Activated naive CD4-positive, alpha-beta T cell treated with anti-CD3 and anti-CD28 coated beads for 36 hours (primary cell): ENCODE measurements around the gene NOM1. TPM values are rescaled to one million over a fixed set of nuclear protein-coding genes. Genes with fewer than 3 reads are reported as not detected.

ENCODE experiments used
- CTCF ChIA-PET: fragments of 350-600 bp; sonication (Branson Sonifier 250); formaldehyde crosslinking; loops from one replicate; lab custom pipeline; 2021; ENCODE audit warnings: antibody characterized with exemption; lab: Charles Lee
- DNase-seq: peaks from one replicate; pipeline ENCODE4 v3.0.0-alpha.2; 2020
- H3K27ac Mint-ChIP-seq: one replicate; pipeline ENCODE4 v1.8.0; 2021; ENCODE audit warnings: mild to moderate bottlenecking, mixed read lengths
- H3K27me3 Mint-ChIP-seq: one replicate; pipeline ENCODE4 v1.8.0; 2021; ENCODE audit warnings: low read depth, mixed read lengths
- H3K36me3 Mint-ChIP-seq: one replicate; pipeline ENCODE4 v1.8.0; 2021; ENCODE audit warnings: low read depth, mixed read lengths
- H3K4me1 Mint-ChIP-seq: one replicate; pipeline ENCODE4 v1.8.0; 2021; ENCODE audit warnings: low read depth, mixed read lengths
- H3K4me3 Mint-ChIP-seq: one replicate; pipeline ENCODE4 v1.8.0; 2021; ENCODE audit warnings: mild to moderate bottlenecking, moderate library complexity, mixed read lengths
- H3K9me3 Mint-ChIP-seq: one replicate; pipeline ENCODE4 v1.8.0; 2021; ENCODE audit warnings: mixed read lengths
- intact Hi-C: fragments of 100-400 bp; cut with micrococcal nuclease; formaldehyde crosslinking; loops from one replicate; pipeline ENCODE4 v1.15.1; 2023
- total RNA-seq, 2 experiments: library from RNA; stranded (reverse); gene quantifications; one replicate each; pipeline ENCODE4 v1.2.3, GENCODE V29; 2021

NOM1 gene
- total RNA-seq, 2 experiments from 2014 or later: 26.0 to 28.3 TPM

DNA sequence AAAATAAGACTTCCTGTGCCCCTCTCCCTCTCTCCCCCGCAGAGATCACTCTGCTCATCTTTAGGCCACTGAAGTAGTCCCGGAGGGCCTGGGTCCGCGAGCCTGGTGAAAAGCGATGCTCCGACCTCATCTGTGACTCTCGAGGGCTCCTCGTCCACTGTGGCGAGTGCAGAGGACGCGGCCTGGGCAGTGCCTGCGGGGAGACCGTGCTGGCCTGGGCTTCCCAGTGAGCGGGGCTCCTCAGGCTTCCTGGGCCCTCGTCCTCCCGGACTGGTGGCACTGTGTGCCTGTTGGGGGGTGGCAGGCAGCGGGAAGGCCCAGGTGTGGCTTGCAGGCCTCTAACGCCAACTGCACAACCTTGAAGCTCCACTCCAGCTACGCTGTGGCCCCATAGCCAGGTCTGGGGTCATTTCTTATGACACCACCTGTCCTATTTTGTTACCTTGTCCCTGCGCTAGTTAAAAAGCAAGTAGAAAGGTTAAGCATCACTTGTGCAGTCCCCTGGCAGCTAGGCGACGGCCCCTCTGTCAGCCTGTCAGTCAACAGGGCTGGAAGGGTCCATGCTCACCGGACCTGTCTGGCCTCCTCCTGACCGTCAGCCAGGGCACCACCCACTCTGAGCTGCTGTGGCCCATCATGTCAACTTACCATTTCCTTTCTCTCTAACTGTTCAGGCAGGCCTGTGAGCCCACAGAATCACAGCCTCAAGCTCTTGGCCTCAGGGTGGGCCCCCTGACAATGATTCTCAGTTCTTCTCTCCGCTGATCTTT, 40.4 kb downstream of the NOM1 start:
- intact Hi-C loops: no loop called here
- Mint-ChIP-seq H3K4me3 (no peak overlapping the region), H3K27ac (no peak overlapping the region), H3K27me3 (peaks cover 7% of the 10 kb centered on the region), H3K4me1 (no peaks in the 10 kb centered on the region), H3K36me3 (no peaks in the 10 kb centered on the region), H3K9me3 (no peaks in the 10 kb centered on the region)
- CTCF ChIA-PET: interaction anchor here (0.6 to 1.1 kb wide), 4 partner anchors 10 to 72 kb away, joined by 3 to 4 read pairs (median 3); no protein-coding TSS in a partner anchor
- DNase-seq: no peak

- Mint-ChIP-seq H3K9me3 (no peaks in the 10 kb centered on the region), H3K4me1 (no peaks in the 10 kb centered on the region), H3K27me3 (peaks cover 29% of the 10 kb centered on the region), H3K27ac (no peak overlapping the region), H3K4me3 (no peak overlapping the region), H3K36me3 (no peaks in the 10 kb centered on the region)
- intact Hi-C loops: no loop called here
- no peak for DNase-seq
- CTCF ChIA-PET: no interaction called here
These were observed 43.8 kb downstream of the NOM1 start for GRCh38 chr7:156993021-156993924.

DNA sequence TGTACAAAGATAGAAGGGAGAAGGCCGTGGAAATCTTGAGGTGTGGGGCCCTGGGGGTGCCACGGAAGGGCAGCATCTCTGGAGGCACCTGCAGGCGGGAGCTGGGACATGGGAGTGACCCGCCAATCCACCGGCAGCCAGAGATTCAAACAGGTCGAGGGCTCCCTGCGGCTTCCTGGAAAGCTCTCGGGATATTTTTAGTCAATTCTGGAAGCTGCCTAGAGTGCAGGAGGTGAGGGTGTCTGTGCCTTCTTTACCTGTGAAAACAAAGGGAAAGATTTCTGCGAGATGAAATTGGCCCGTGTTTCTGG, 44.4 kb downstream of the NOM1 start:
- H3K27me3 Mint-ChIP-seq: peaks cover 34% of the 10 kb centered on the region
- no peak overlapping the region for H3K27ac Mint-ChIP-seq
- H3K9me3 Mint-ChIP-seq: no peaks in the 10 kb centered on the region
- no peaks in the 10 kb centered on the region for H3K4me1 Mint-ChIP-seq
- DNase-seq: no peak
- CTCF ChIA-PET: interaction anchor here (0.7 kb wide), 1 partner anchor 226 kb away, joined by 3 read pairs; no protein-coding TSS in a partner anchor
- intact Hi-C loops: no loop called here
- H3K4me3 Mint-ChIP-seq: no peak overlapping the region
- H3K36me3 Mint-ChIP-seq: no peaks in the 10 kb centered on the region

DNA sequence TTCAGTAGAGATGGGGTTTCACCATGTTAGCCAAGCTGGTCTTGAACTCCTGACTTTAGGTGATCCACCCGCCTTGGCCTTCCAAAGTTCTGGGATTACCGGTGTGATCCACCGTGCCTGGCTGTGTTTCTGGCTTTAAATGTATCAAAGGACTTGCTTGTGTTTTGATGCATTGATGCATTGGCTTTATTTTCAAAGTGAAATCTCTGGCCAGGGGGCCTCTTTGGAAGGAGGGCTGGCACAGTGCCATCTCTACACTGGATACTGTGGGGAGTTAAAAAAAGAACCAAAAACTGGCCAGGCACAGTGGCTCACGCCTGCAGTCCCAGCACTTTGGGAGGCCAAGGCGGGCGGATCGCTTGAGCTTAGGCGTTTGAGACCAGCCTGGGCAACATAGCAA, 44.9 kb downstream of the NOM1 start:
- CTCF ChIA-PET: interaction anchor here (0.7 kb wide), 1 partner anchor 226 kb away, joined by 3 read pairs; no protein-coding TSS in a partner anchor
- H3K27ac Mint-ChIP-seq: no peak overlapping the region
- peaks cover 38% of the 10 kb centered on the region for H3K27me3 Mint-ChIP-seq
- intact Hi-C loops: no loop called here
- H3K4me3 Mint-ChIP-seq: no peak overlapping the region
- no peak for DNase-seq
- H3K36me3 Mint-ChIP-seq: no peaks in the 10 kb centered on the region
- no peaks in the 10 kb centered on the region for H3K4me1 Mint-ChIP-seq
- no peaks in the 10 kb centered on the region for H3K9me3 Mint-ChIP-seq

- no peaks in the 10 kb centered on the region for H3K9me3 Mint-ChIP-seq
- no peaks in the 10 kb centered on the region for H3K36me3 Mint-ChIP-seq
- H3K4me1 Mint-ChIP-seq: peaks cover 19% of the 10 kb centered on the region
- CTCF ChIA-PET: interaction anchor here (0.7 kb wide), 1 partner anchor 44 kb away, joined by 3 read pairs; no protein-coding TSS in a partner anchor
- peak overlapping the region; percentile 52 for H3K4me3 Mint-ChIP-seq
- H3K27me3 Mint-ChIP-seq: peaks cover 62% of the 10 kb centered on the region
- H3K27ac Mint-ChIP-seq: no peak overlapping the region
- intact Hi-C loops: no loop called here
- DNase-seq: no peak
These were observed 49.8 kb downstream of the NOM1 start for GRCh38 chr7:156998988-156999957.

DNA sequence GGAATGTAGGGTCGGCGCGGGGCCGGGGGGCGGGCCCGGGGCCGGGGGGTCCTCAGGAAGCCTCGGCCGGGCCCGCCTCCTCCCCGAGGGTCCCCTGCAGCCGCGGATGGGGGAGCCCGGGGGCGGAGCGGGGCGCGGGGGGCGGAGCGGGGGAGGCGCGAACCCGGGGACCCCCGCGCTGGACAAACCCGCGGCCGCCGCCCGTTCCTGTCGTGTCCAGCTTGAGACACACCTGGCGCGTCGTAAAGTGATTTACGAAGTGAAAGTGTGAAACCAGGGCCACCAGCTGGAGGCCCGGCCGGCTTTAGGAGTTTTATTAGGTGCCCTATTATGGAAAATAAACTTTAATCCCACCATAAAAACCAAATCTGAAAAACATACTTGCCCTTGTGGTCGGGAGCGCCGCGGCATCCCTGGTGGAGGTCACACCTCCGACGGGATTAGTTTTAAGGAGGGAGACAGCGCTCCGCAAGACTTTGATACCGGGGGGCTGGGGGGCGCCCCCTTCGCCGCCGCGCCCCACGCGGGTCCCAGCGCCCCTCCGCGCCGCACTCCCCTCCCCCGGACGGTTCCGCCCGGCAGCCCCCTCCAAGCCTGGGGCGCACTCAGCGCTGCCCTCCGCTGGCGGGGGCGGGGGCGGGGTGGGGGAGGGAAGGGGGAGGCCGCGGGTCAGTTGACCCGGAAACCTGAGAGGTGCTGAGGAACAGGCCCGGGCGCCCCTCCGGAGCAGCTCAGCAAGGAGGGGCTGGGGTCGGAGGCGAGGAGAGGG, 50.6 kb downstream of the NOM1 start:
- Mint-ChIP-seq H3K9me3 (no peaks in the 10 kb centered on the region), H3K36me3 (no peaks in the 10 kb centered on the region), H3K27ac (no peak overlapping the region), H3K4me3 (peak overlapping the region; percentile 68), H3K27me3 (peaks cover 71% of the 10 kb centered on the region), H3K4me1 (peaks cover 28% of the 10 kb centered on the region)
- intact Hi-C loops: loop anchor here (5.0 kb wide), 2 partner anchors 387 to 692 kb away; no protein-coding TSS in a partner anchor
- CTCF ChIA-PET: no interaction called here
- no peak for DNase-seq

DNA sequence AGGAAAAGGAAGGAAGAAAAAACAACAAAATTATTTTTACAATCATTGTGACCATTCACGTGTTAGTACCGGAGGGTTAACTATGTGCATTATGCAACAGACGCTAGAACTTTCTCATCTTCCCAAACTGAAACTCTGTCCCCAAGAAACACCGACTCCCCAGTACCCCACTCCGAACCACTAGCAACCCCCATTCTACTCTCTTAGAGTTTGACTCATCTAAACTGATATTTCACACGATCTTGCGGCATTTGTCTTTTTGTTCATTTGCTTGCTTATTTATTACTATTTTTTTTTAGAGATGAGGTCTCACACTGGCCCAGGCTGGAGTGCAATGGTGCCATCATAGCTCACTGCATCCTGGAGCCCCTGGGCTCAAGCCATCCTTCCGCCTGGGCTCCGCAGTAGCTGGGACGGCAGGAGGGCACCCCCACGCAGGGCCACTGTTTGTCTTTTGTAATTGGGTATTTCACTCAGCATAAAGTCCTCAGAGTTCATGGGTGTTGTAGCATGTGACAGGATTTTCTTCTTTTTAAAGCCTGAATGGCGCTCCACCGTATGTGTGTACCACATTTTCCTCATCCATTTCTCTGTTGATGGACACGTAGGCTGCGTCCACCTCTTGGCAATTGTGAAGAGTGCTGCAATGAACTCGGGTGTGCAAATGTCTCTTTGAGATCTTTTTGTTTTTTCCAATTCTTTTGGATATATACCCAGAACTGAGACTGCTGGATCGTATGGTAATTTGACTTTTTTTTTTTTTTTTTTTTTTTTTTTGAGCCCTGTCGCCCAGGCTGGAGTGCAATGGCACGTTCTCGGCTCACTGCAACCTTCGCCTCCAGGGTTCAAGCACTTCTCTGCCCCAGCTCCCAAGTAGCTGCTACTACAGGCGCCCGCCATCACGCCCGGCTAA, 51.5 kb downstream of the NOM1 start:
- peaks cover 68% of the 10 kb centered on the region for H3K27me3 Mint-ChIP-seq
- H3K27ac Mint-ChIP-seq: no peak overlapping the region
- H3K36me3 Mint-ChIP-seq: no peaks in the 10 kb centered on the region
- intact Hi-C loops: loop anchor here (5.0 kb wide), 2 partner anchors 386 to 691 kb away; no protein-coding TSS in a partner anchor
- peaks cover 28% of the 10 kb centered on the region for H3K4me1 Mint-ChIP-seq
- DNase-seq: no peak
- peak overlapping the region; percentile 40 for H3K4me3 Mint-ChIP-seq
- CTCF ChIA-PET: no interaction called here
- H3K9me3 Mint-ChIP-seq: no peaks in the 10 kb centered on the region

DNA sequence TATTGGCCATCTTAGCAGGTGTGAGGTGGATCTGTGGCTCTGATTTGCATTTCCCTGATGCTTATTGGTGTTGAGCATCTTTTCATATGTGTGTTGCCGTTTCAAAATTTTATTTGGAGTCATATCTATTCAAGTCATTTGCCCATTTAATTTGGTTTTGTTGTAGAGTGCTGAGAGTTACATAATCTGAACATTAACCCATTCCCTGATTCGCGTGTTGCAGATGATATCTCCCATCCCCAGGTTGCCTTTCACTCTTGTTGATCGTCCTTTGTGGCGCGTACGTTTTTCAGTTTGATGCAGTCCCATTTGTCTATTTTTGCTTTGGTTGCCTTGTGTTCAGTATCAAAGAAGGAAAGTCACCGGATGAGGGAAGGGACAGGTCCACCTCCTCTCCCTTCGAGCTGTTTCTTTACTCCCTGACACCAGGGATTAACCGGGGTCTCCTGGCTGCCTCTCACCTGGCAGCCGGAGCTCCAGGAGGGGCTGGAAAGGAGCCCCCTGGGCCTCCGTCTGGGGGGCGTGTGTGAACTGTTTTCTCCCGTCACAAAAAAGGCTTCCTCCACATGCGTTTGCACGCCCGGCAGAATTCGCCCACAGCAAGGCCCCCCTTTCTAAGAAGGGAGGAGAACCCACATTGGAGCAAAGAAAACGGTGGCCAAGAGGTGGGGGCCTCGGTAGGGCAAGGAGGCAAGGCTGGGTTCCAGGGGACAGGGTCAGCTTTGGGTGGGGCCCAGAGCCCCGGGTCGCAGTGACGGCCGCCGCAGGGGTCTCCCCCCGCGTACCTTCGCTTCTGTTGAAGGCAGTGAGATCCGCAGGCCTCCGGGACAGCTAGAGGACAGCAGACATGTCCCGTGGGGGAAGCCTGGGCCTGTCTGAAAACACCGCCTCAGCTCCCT, 52.7 kb downstream of the NOM1 start:
- Mint-ChIP-seq H3K27me3 (peaks cover 68% of the 10 kb centered on the region), H3K4me1 (peaks cover 28% of the 10 kb centered on the region), H3K4me3 (no peak overlapping the region), H3K9me3 (no peaks in the 10 kb centered on the region), H3K36me3 (no peaks in the 10 kb centered on the region), H3K27ac (no peak overlapping the region)
- intact Hi-C loops: loop anchor here (5.0 kb wide), 2 partner anchors 385 to 690 kb away; no protein-coding TSS in a partner anchor
- DNase-seq: no peak
- CTCF ChIA-PET: interaction anchor here (0.7 kb wide), 1 partner anchor 9 kb away, joined by 3 read pairs; no protein-coding TSS in a partner anchor

DNA sequence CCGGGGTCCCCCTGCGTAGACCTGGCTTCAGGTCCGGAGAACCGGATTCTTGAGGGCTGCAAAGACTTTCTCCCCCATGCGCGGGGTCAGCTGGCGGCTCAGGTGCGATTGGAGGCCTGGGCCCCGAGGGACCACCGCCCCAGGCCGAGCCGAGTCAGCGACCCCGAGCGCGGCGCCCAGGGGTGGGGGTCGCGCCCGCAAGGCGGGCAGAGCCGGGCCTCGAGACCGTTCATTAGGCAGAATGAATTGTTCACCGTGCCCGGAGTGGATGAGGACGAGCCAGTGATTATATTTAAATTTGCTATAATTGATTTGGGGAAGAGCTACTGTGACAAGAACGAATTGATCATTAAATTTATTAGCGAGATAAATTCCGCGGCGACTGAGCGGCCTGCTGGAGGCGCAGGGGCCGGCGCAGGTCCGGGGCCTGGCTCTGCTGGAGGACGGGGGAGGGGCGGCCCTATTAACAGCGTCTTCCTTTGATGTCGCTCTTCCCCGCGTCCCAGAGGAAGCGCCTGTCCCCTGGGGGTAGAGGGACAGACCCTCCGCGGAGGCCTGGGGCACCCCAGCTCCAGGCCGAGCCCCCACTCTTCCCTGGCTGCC, 53.4 kb downstream of the NOM1 start:
- Mint-ChIP-seq H3K27me3 (peaks cover 71% of the 10 kb centered on the region), H3K36me3 (no peaks in the 10 kb centered on the region), H3K27ac (no peak overlapping the region), H3K4me3 (no peak overlapping the region), H3K4me1 (peaks cover 28% of the 10 kb centered on the region), H3K9me3 (no peaks in the 10 kb centered on the region)
- intact Hi-C loops: loop anchor here (5.0 kb wide), 2 partner anchors 384 to 689 kb away; no protein-coding TSS in a partner anchor
- no peak for DNase-seq
- CTCF ChIA-PET: interaction anchor here (0.7 kb wide), 1 partner anchor 8 kb away, joined by 3 read pairs; no protein-coding TSS in a partner anchor
